ENCODE results near the gene SUGP1. TPM values are rescaled to one million over a fixed set of nuclear protein-coding genes. Genes with fewer than 3 reads are reported as not detected.

Gene SUGP1
- total and polyA plus RNA-seq, 3 donors from 2014 or later = 87.4 to 98.8 (median 89.8) TPM

DNA sequence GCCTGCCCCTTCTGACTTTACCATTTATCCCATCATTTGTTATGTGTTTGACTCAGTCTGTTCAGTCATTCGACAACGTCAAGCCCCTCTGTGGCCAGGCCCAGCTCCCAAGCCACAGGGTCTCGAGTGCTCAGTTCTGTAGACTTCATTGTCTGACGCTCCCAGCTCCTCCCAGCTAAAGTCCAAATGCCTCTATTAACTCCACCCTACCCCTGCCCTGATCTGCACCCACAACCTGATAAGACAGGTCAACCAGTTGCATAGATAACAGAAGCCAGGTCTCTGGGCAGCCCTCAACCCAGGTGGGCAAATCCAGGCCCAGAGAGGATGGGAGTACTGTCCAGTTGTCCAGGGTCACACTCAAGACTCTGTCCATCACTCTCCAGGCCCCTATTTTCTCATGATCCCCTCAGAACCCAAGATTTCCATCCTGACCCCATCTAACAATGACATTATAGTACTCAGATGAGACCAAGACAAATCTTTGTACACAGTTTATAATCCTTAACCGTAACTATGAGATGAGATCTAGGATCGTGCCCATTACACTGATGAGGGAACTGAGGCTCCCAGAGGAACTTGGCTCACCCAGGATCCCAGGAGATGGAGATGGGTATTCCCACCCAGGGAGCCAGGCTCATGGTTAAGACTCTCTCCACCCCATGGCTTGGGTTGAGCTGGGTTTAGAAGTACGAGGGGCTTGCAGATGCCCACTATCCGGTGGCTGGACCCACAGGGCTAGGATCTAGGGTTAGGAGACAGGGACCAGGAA lies 48.3 kb downstream of the SUGP1 start:
- Histone ChIP-seq H3K9me3 (no peaks in the 10 kb centered on the region), H3K36me3 (ENCODE audit: low read depth, missing control alignments) (no peaks in the 10 kb centered on the region), H3K4me1 (no peaks in the 10 kb centered on the region), H3K4me3 (no peak overlapping the region), H3K27ac (no peak overlapping the region), H3K27me3 (no peaks in the 10 kb centered on the region)
- TF ChIP-seq, protein P1, sequence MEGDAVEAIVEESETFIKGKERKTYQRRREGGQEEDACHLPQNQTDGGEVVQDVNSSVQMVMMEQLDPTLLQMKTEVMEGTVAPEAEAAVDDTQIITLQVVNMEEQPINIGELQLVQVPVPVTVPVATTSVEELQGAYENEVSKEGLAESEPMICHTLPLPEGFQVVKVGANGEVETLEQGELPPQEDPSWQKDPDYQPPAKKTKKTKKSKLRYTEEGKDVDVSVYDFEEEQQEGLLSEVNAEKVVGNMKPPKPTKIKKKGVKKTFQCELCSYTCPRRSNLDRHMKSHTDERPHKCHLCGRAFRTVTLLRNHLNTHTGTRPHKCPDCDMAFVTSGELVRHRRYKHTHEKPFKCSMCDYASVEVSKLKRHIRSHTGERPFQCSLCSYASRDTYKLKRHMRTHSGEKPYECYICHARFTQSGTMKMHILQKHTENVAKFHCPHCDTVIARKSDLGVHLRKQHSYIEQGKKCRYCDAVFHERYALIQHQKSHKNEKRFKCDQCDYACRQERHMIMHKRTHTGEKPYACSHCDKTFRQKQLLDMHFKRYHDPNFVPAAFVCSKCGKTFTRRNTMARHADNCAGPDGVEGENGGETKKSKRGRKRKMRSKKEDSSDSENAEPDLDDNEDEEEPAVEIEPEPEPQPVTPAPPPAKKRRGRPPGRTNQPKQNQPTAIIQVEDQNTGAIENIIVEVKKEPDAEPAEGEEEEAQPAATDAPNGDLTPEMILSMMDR (IDR thresholded peaks at IDR 0.05) = no peak
- no peak for TF ChIP-seq POLR2A (IDR thresholded peaks at IDR 0.05)
- no peak for DNase-seq
- intact Hi-C loops (cut with DNase I; ENCODE audit: low total_unique reads) = no loop called here
- 89 to 90% methylated on average over 8 of the region's 8 CpGs for WGBS, 2 donors

DNA sequence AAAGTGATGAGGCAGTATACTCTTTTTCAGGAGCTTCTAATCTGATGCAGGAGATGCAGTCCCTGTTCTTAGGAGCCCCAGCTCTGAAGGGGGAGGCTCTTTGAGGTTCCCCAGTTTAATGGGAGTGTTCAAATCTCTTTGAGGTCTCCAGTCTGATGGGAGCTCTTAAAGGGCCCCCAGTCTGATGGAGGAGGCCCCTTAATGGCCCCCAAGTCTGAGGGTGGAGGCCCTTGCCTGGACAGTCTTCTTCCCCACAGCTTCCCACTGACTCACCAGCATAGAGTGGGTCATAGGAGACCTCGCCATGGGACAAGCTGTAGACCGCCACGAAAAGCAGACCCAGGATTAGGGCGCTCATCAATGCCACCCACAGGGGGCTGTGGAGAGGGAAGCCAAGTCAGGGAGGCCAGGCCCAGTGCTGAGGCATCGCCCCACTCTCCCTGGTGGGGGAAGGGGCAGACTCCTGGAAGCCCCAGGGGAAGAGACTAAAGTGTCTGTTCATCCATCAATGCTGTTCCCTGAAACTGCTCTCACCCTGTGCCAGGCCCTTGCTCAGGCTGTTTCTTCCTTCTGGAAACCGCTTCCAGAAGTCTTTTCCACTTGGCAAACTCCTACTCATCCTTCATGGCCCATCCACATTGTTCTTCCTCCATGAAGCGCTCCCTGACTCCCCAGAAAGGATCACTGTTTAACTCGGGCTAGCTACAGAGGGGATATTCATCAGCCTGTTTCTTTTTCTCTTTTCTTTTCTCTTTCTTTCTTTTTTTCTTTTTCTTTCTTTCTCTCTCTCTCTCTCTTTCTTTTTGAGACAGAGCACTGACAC lies 49.3 kb downstream of the SUGP1 start:
- Histone ChIP-seq H3K27ac (no peak overlapping the region), H3K9me3 (no peaks in the 10 kb centered on the region), H3K27me3 (no peaks in the 10 kb centered on the region), H3K36me3 (ENCODE audit: low read depth, missing control alignments) (no peaks in the 10 kb centered on the region), H3K4me1 (no peaks in the 10 kb centered on the region), H3K4me3 (no peak overlapping the region)
- intact Hi-C loops (cut with DNase I; ENCODE audit: low total_unique reads) = no loop called here
- DNase-seq = no peak
- 92 to 94% methylated on average over 3 to 8 of the region's 8 CpGs for WGBS, 2 donors
- TF ChIP-seq, protein P1 (IDR thresholded peaks at IDR 0.05) = no peak
- no peak for TF ChIP-seq POLR2A (IDR thresholded peaks at IDR 0.05)

DNA sequence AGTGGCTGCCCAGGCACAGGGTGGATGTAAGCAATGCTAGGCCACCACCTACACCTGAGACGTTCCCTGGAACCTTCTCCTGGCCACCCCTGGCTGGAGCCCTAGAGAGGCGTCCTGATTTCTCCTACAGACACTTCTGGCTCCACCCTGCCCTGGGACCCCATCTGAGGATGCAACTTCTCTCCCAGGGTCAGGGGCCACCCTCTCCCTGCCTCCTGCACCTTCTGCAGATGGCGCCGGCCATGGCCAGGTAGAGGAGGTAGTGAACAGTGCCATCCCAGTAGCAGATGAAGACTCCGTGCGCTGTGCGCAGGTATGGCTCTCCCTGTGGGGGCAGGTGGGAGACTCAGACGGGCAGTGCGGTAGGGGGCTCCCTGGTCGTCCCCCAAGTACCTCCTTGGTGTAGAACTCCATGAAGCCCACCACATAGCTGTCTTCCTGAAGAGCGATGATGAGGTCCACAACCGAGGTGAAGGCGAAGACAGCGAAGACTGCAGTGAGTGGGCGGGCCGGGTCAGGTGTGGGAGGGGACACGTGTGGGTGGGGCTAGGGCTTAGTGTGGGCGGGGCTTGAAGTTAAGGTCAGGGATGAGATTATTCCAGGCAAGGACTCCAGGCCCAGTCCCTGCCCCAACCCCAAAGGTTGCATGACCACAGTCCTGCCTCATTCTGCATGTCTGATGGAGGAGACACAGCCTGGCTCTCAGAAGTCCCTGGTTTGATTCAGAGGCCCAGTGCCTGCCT lies 50.2 kb downstream of the SUGP1 start:
- Histone ChIP-seq H3K4me1 (no peaks in the 10 kb centered on the region), H3K9me3 (no peaks in the 10 kb centered on the region), H3K27me3 (no peaks in the 10 kb centered on the region), H3K27ac (no peak overlapping the region), H3K4me3 (no peak overlapping the region), H3K36me3 (ENCODE audit: low read depth, missing control alignments) (no peaks in the 10 kb centered on the region)
- intact Hi-C loops (cut with DNase I; ENCODE audit: low total_unique reads) = no loop called here
- TF ChIP-seq, protein P1 (IDR thresholded peaks at IDR 0.05) = no peak
- WGBS, 2 donors = 80 to 81% methylated on average over 17 to 18 of the region's 18 CpGs
- no peak for DNase-seq

DNA sequence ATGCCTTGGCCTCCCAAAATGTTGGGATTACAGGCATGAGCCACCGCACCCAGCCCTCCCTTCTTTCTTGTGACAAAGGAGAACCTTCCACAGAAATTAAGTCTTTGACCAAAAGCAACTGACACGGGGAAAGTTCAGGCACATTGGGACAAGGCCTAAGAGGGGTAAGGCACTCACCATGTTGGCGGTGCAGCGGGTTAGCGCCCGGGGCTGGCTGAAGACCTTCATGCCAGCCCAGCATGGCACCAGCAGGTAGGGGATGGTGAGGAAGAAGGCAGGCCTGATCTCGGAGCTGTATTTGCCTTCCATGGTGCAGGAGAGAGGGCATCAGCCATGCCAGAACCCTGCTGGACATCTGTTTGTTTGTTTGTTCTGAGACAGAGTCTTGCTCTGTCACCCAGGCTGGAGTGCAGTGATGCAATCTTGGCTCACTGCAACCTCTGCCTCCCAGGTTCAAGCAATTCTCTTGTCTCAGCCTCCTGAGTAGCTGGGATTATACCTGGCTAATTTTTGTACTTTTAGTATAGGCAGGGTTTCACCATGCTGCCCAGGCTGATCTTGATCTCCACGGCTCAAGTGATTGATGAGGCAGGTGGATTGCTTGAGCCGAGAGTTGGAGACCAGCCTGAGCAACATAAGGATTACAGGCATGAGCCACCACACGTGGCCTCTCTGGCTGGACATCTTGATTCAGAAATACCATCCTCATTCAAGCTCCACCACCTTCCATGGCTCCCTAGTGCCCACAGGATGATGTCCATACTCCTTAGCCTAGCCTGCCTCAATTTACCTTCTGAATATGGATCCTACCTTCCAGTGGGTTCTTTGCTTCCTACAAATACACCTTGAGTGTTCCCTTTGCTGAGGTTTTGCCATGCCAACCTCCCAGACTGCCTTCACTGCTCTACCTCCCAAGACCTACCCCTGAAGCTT lies 51.6 kb downstream of the SUGP1 start:
- no peak for TF ChIP-seq POLR2A (IDR thresholded peaks at IDR 0.05)
- TF ChIP-seq, protein P1 (IDR thresholded peaks at IDR 0.05) = no peak
- DNase-seq = no peak
- no peak overlapping the region for H3K27ac ChIP-seq
- H3K36me3 ChIP-seq (ENCODE audit: low read depth, missing control alignments) = no peaks in the 10 kb centered on the region
- 86 to 88% methylated on average over 10 of the region's 10 CpGs for WGBS, 2 donors
- no peaks in the 10 kb centered on the region for H3K27me3 ChIP-seq
- H3K9me3 ChIP-seq = no peaks in the 10 kb centered on the region
- H3K4me3 ChIP-seq = no peak overlapping the region
- intact Hi-C loops (cut with DNase I; ENCODE audit: low total_unique reads) = no loop called here
- no peaks in the 10 kb centered on the region for H3K4me1 ChIP-seq

All from testis (tissue), 3 donors.